Activated T-cell treated with anti-CD3 and anti-CD28 coated beads, Interleukin-2, amount 50 U/mL, for 24 hours (primary cell): ENCODE results near the gene ARHGAP28.
"Not testable (repeated sequence)": the region's sequence is repeated elsewhere in the genome, so short reads cannot be mapped to it uniquely, and the experiment has no call there.

Experiments used
- DNase-seq: peaks from one replicate; pipeline ENCODE4 v3.0.0-alpha.2; 2020
- H3K27ac Mint-ChIP-seq: 2 replicates; pipeline ENCODE4 v1.8.0; 2020; ENCODE audit warnings: mild to moderate bottlenecking, mixed read lengths
- H3K27me3 Mint-ChIP-seq: 2 replicates; pipeline ENCODE4 v1.8.0; 2020; ENCODE audit warnings: mixed read lengths
- H3K36me3 Mint-ChIP-seq: 2 replicates; pipeline ENCODE4 v1.8.0; 2020; ENCODE audit warnings: low read depth, mixed read lengths
- H3K4me1 Mint-ChIP-seq: 2 replicates; pipeline ENCODE4 v1.8.0; 2020; ENCODE audit warnings: low read depth, mixed read lengths
- H3K4me3 Mint-ChIP-seq: 2 replicates; pipeline ENCODE4 v1.8.0; 2020; ENCODE audit warnings: mild to moderate bottlenecking, moderate library complexity, mixed read lengths
- H3K9me3 Mint-ChIP-seq: 2 replicates; pipeline ENCODE4 v1.8.0; 2020; ENCODE audit warnings: mixed read lengths

ARHGAP28 gene

GRCh38 chr18:6891788-6892187, 162.3 kb downstream of the ARHGAP28 start:
- DNase-seq, result no peak
- no peak overlapping the region for H3K4me3 Mint-ChIP-seq
- no peaks in the 10 kb centered on the region for H3K4me1 Mint-ChIP-seq
- H3K27me3 Mint-ChIP-seq, result no peaks in the 10 kb centered on the region
- H3K9me3 Mint-ChIP-seq, result no peaks in the 10 kb centered on the region
- no peak overlapping the region for H3K27ac Mint-ChIP-seq
- no peaks in the 10 kb centered on the region for H3K36me3 Mint-ChIP-seq

GRCh38 chr18:6901286-6901926, 171.9 kb downstream of the ARHGAP28 start:
- no peaks in the 10 kb centered on the region for H3K27me3 Mint-ChIP-seq
- no peak for DNase-seq
- no peak overlapping the region for H3K4me3 Mint-ChIP-seq
- H3K4me1 Mint-ChIP-seq, result no peaks in the 10 kb centered on the region
- no peak overlapping the region for H3K27ac Mint-ChIP-seq
- peaks cover 28% of the 10 kb centered on the region for H3K9me3 Mint-ChIP-seq
- H3K36me3 Mint-ChIP-seq, result no peaks in the 10 kb centered on the region

GRCh38 chr18:6917072-6917471, 187.6 kb downstream of the ARHGAP28 start:
- Mint-ChIP-seq H3K27me3 (no peaks in the 10 kb centered on the region), H3K4me3 (no peak overlapping the region), H3K27ac (no peak overlapping the region), H3K4me1 (no peaks in the 10 kb centered on the region), H3K9me3 (peaks cover 3% of the 10 kb centered on the region), H3K36me3 (no peaks in the 10 kb centered on the region)
- DNase-seq, result no peak

- Mint-ChIP-seq H3K27ac (peak overlapping the region; percentile 88), H3K4me3 (no peak overlapping the region), H3K9me3 (peaks cover 3% of the 10 kb centered on the region), H3K27me3 (no peaks in the 10 kb centered on the region), H3K36me3 (no peaks in the 10 kb centered on the region), H3K4me1 (no peaks in the 10 kb centered on the region)
- no peak for DNase-seq
Observed at GRCh38 chr18:6920099-6920955, 190.8 kb downstream of the ARHGAP28 start.

GRCh38 chr18:6921571-6921970, 192.1 kb downstream of the ARHGAP28 start:
- Mint-ChIP-seq H3K4me1 (no peaks in the 10 kb centered on the region), H3K36me3 (no peaks in the 10 kb centered on the region)

GRCh38 chr18:6923220-6923619, 193.7 kb downstream of the ARHGAP28 start:
- Mint-ChIP-seq H3K4me1 (no peaks in the 10 kb centered on the region), H3K4me3 (no peak overlapping the region), H3K9me3 (peaks cover 3% of the 10 kb centered on the region), H3K36me3 (no peaks in the 10 kb centered on the region), H3K27ac (no peak overlapping the region), H3K27me3 (no peaks in the 10 kb centered on the region)
- DNase-seq, result no peak

More at GRCh38 chr18:6921571-6921970, 192.1 kb downstream of the ARHGAP28 start:
- H3K27me3 Mint-ChIP-seq, result no peaks in the 10 kb centered on the region
- H3K27ac Mint-ChIP-seq, result no peak overlapping the region
- no peak overlapping the region for H3K4me3 Mint-ChIP-seq
- no peak for DNase-seq
- peaks cover 3% of the 10 kb centered on the region for H3K9me3 Mint-ChIP-seq

GRCh38 chr18:6927153-6927552, 197.6 kb downstream of the ARHGAP28 start:
- H3K9me3 Mint-ChIP-seq, result peaks cover 3% of the 10 kb centered on the region
- DNase-seq, result no peak
- no peaks in the 10 kb centered on the region for H3K27me3 Mint-ChIP-seq
- H3K4me3 Mint-ChIP-seq, result no peak overlapping the region
- H3K36me3 Mint-ChIP-seq, result no peaks in the 10 kb centered on the region
- H3K4me1 Mint-ChIP-seq, result no peaks in the 10 kb centered on the region
- no peak overlapping the region for H3K27ac Mint-ChIP-seq

- no peaks in the 10 kb centered on the region for H3K36me3 Mint-ChIP-seq
- no peak overlapping the region for H3K4me3 Mint-ChIP-seq
- no peak for DNase-seq
- H3K27me3 Mint-ChIP-seq, result no peaks in the 10 kb centered on the region
- peaks cover 3% of the 10 kb centered on the region for H3K9me3 Mint-ChIP-seq
- no peak overlapping the region for H3K27ac Mint-ChIP-seq
- no peaks in the 10 kb centered on the region for H3K4me1 Mint-ChIP-seq
Observed at GRCh38 chr18:6928359-6928758, 198.8 kb downstream of the ARHGAP28 start.

GRCh38 chr18:6929370-6930102, 200.0 kb downstream of the ARHGAP28 start:
- Mint-ChIP-seq H3K27me3 (no peaks in the 10 kb centered on the region), H3K4me3 (no peak overlapping the region), H3K9me3 (peaks cover 3% of the 10 kb centered on the region), H3K27ac (no peak overlapping the region), H3K36me3 (no peaks in the 10 kb centered on the region), H3K4me1 (no peaks in the 10 kb centered on the region)
- no peak for DNase-seq

- Mint-ChIP-seq H3K27me3 (peaks cover 6% of the 10 kb centered on the region), H3K27ac (no peak overlapping the region), H3K4me1 (no peaks in the 10 kb centered on the region), H3K36me3 (no peaks in the 10 kb centered on the region), H3K9me3 (peaks cover 6% of the 10 kb centered on the region), H3K4me3 (no peak overlapping the region)
- DNase-seq, result no peak
Observed at GRCh38 chr18:6934859-6935258, 205.3 kb downstream of the ARHGAP28 start.

- Mint-ChIP-seq H3K27me3 (peaks cover 6% of the 10 kb centered on the region), H3K27ac (no peak overlapping the region), H3K9me3 (peaks cover 2% of the 10 kb centered on the region), H3K36me3 (no peaks in the 10 kb centered on the region), H3K4me3 (no peak overlapping the region), H3K4me1 (no peaks in the 10 kb centered on the region)
- DNase-seq, result no peak
Observed at GRCh38 chr18:6938003-6938402, 208.5 kb downstream of the ARHGAP28 start.

- not testable (repeated sequence) for H3K27ac Mint-ChIP-seq, H3K9me3 Mint-ChIP-seq, H3K27me3 Mint-ChIP-seq, H3K36me3 Mint-ChIP-seq, DNase-seq, H3K4me3 Mint-ChIP-seq, H3K4me1 Mint-ChIP-seq
Observed at GRCh38 chr18:6938403-6938802, 208.9 kb downstream of the ARHGAP28 start.

- Mint-ChIP-seq H3K4me3 (no peak overlapping the region), H3K27ac (no peak overlapping the region), H3K4me1 (no peaks in the 10 kb centered on the region), H3K27me3 (peaks cover 6% of the 10 kb centered on the region), H3K36me3 (no peaks in the 10 kb centered on the region), H3K9me3 (peaks cover 2% of the 10 kb centered on the region)
- no peak for DNase-seq
Observed at GRCh38 chr18:6939972-6940371, 210.5 kb downstream of the ARHGAP28 start.

- H3K27ac Mint-ChIP-seq, result no peak overlapping the region
- H3K36me3 Mint-ChIP-seq, result no peaks in the 10 kb centered on the region
Observed at GRCh38 chr18:6940451-6940850, 210.9 kb downstream of the ARHGAP28 start.

GRCh38 chr18:6941996-6942395, 212.5 kb downstream of the ARHGAP28 start:
- Mint-ChIP-seq H3K9me3 (peaks cover 2% of the 10 kb centered on the region), H3K4me1 (no peaks in the 10 kb centered on the region), H3K4me3 (no peak overlapping the region), H3K27me3 (peaks cover 6% of the 10 kb centered on the region), H3K36me3 (no peaks in the 10 kb centered on the region), H3K27ac (no peak overlapping the region)
- DNase-seq, result no peak

More at GRCh38 chr18:6940451-6940850, 210.9 kb downstream of the ARHGAP28 start:
- DNase-seq, result no peak
- H3K4me3 Mint-ChIP-seq, result no peak overlapping the region
- H3K9me3 Mint-ChIP-seq, result peaks cover 2% of the 10 kb centered on the region
- peaks cover 6% of the 10 kb centered on the region for H3K27me3 Mint-ChIP-seq
- no peaks in the 10 kb centered on the region for H3K4me1 Mint-ChIP-seq
